ENCODE measurements around the gene WWC1. TPM values are rescaled to one million over a fixed set of nuclear protein-coding genes. Genes with fewer than 3 reads are reported as not detected.

Gene WWC1
- total and polyA plus RNA-seq, 10 of the 15 experiments (the other 5 are each of a cell fraction or from before 2014, with no cell fraction given) = 0.50 to 7.8 (median 2.5) TPM

GRCh38 chr5:168481330-168481788 lies 189.9 kb downstream of the WWC1 start (continued):
- TF ChIP-seq PAX5 (IDR thresholded peaks at IDR 0.05; ENCODE audit: borderline replicate concordance, low read depth, low read length) (0 out of 2 replicates have a peak, but pooled peaks have one; percentile 19), PAX8 (IDR thresholded peaks at IDR 0.05) (no peak), TARDBP (IDR thresholded peaks at IDR 0.05; ENCODE audit: borderline replicate concordance) (no peak), IKZF1 (conservative IDR thresholded peaks at IDR 0.05) (0 out of 2 replicates have a peak, but pooled peaks have one; percentile 24), SPI1 (IDR thresholded peaks at IDR 0.05; ENCODE audit: borderline replicate concordance, insufficient read depth, low read depth, low read length) (no peak), SIN3A (IDR thresholded peaks at IDR 0.05; ENCODE audit: low read depth, low read length) (no peak), SUPT20H (IDR thresholded peaks at IDR 0.05; ENCODE audit: borderline replicate concordance, control insufficient read depth, low read depth, low read length) (no peak), ZNF207 (IDR thresholded peaks at IDR 0.05; ENCODE audit: borderline replicate concordance) (no peak), ZNF592 (IDR thresholded peaks at IDR 0.05) (no peak), MLLT1 (IDR thresholded peaks at IDR 0.05) (peak; percentile 94), CHD2 (IDR thresholded peaks at IDR 0.05; ENCODE audit: borderline replicate concordance, low read depth, low read length) (peak; percentile 54; the same call in 1 of the 2 replicates), STAT3 (IDR thresholded peaks at IDR 0.05; ENCODE audit: low read depth, low read length) (0 out of 2 replicates have a peak, but pooled peaks have one; percentile 18), HDAC6 (IDR thresholded peaks at IDR 0.05; ENCODE audit: unreplicated experiment) (no peak), PRDM15 (CRISPR knock-in tag; IDR thresholded peaks at IDR 0.05) (no peak), POU2F2 (IDR thresholded peaks at IDR 0.05; ENCODE audit: borderline replicate concordance, low read depth, low read length) (peak; percentile 97), BHLHE40 (IDR thresholded peaks at IDR 0.05; ENCODE audit: borderline replicate concordance in 1 of 2, low read depth in 2 of 2, low read length in 1 of 2) (peak; percentile 95 to 96), IRF3 (IDR thresholded peaks at IDR 0.05) (no peak), RFX5 (IDR thresholded peaks at IDR 0.05; ENCODE audit: low read depth, low read length) (no peak), NFXL1 (IDR thresholded peaks at IDR 0.05; ENCODE audit: borderline replicate concordance) (no peak), BMI1 (IDR thresholded peaks at IDR 0.05; ENCODE audit: borderline replicate concordance) (no peak), JUNB (IDR thresholded peaks at IDR 0.05) (0 out of 2 replicates have a peak, but pooled peaks have one; percentile 13)
